ENCODE measurements around the gene FCSK. TPM values are rescaled to one million over a fixed set of nuclear protein-coding genes. Genes with fewer than 3 reads are reported as not detected.

Gene FCSK
- total and polyA plus RNA-seq, 2 of the 13 experiments (the other 11 are each of a cell fraction or from before 2014, with no cell fraction given) = 9.1 to 19.2 TPM

- no peak for TF ChIP-seq FUBP1 (CRISPR knock-in tag; IDR thresholded peaks at IDR 0.05; ENCODE audit: borderline replicate concordance)
- TF ChIP-seq PAX8 (CRISPR knock-in tag; IDR thresholded peaks at IDR 0.05; ENCODE audit: borderline replicate concordance) = no peak
- TF ChIP-seq AHDC1 (CRISPR knock-in tag; IDR thresholded peaks at IDR 0.05; ENCODE audit: borderline replicate concordance) = no peak
- TF ChIP-seq ZNF251 (CRISPR knock-in tag; IDR thresholded peaks at IDR 0.05) = no peak
- no peak for TF ChIP-seq ZIK1 (CRISPR knock-in tag; IDR thresholded peaks at IDR 0.05; ENCODE audit: borderline replicate concordance, low read depth)
- peak; percentile 70; the same call in 1 of the 2 replicates for TF ChIP-seq ZNF224 (CRISPR knock-in tag; IDR thresholded peaks at IDR 0.05)
- peak; percentile 54; the same call in 1 of the 2 replicates for TF ChIP-seq HDAC2 (CRISPR knock-in tag; IDR thresholded peaks at IDR 0.05)
- TF ChIP-seq, protein P1, sequence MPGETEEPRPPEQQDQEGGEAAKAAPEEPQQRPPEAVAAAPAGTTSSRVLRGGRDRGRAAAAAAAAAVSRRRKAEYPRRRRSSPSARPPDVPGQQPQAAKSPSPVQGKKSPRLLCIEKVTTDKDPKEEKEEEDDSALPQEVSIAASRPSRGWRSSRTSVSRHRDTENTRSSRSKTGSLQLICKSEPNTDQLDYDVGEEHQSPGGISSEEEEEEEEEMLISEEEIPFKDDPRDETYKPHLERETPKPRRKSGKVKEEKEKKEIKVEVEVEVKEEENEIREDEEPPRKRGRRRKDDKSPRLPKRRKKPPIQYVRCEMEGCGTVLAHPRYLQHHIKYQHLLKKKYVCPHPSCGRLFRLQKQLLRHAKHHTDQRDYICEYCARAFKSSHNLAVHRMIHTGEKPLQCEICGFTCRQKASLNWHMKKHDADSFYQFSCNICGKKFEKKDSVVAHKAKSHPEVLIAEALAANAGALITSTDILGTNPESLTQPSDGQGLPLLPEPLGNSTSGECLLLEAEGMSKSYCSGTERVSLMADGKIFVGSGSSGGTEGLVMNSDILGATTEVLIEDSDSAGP (CRISPR knock-in tag; IDR thresholded peaks at IDR 0.05; ENCODE audit: borderline replicate concordance) = peak; percentile 65; the same call in 1 of the 2 replicates
- no peak for TF ChIP-seq U2AF1 (optimal IDR thresholded peaks at IDR 0.05; ENCODE audit: low read depth, low read length)
- TF ChIP-seq ZNF121 (CRISPR knock-in tag; IDR thresholded peaks at IDR 0.05) = no peak
- no peak for TF ChIP-seq ZNF850 (CRISPR knock-in tag; conservative IDR thresholded peaks at IDR 0.05)
- no peak for TF ChIP-seq ZNF180 (CRISPR knock-in tag; IDR thresholded peaks at IDR 0.05; ENCODE audit: borderline replicate concordance, low read depth)
- TF ChIP-seq PLSCR1 (CRISPR knock-in tag; IDR thresholded peaks at IDR 0.05; ENCODE audit: borderline replicate concordance) = no peak
- no peak for TF ChIP-seq KDM4B (CRISPR knock-in tag; IDR thresholded peaks at IDR 0.05)
- no peak for TF ChIP-seq JUND (CRISPR knock-in tag; IDR thresholded peaks at IDR 0.05)
- TF ChIP-seq, protein P2, sequence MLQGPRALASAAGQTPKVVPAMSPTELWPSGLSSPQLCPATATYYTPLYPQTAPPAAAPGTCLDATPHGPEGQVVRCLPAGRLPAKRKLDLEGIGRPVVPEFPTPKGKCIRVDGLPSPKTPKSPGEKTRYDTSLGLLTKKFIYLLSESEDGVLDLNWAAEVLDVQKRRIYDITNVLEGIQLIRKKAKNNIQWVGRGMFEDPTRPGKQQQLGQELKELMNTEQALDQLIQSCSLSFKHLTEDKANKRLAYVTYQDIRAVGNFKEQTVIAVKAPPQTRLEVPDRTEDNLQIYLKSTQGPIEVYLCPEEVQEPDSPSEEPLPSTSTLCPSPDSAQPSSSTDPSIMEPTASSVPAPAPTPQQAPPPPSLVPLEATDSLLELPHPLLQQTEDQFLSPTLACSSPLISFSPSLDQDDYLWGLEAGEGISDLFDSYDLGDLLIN (CRISPR knock-in tag; IDR thresholded peaks at IDR 0.05; ENCODE audit: borderline replicate concordance) = no peak
- no peak for TF ChIP-seq ZNF83 (CRISPR knock-in tag; IDR thresholded peaks at IDR 0.05; ENCODE audit: borderline replicate concordance)
Measured at GRCh38 chr16:70416748-70417616, 37.4 kb upstream of the FCSK start (continued).

All from HepG2 (cell line).